ENCODE results near the gene ZNF497. TPM values are rescaled to one million over a fixed set of nuclear protein-coding genes. Genes with fewer than 3 reads are reported as not detected.
A peak's percentile ranks its signal among the peaks of the same experiment; 100 is the strongest.

ZNF497 gene
- total and polyA plus RNA-seq, 8 donors = 0.76 to 4.4 (median 3.1) TPM

GRCh38 chr19:58355908-58356765 lies 6.4 kb downstream of the ZNF497 start:
- intact Hi-C loops (cut with DNase I) = no loop called here
- no peaks in the 10 kb centered on the region for H3K9me3 ChIP-seq
- peak overlapping the region; percentile 19 to 23 for H3K4me3 ChIP-seq
- peak in 2 of 4 donors; percentile 25 to 72 for DNase-seq
- no peaks in the 10 kb centered on the region for H3K36me3 ChIP-seq
- ATAC-seq = peak; percentile 20
- no peak overlapping the region for H3K27ac ChIP-seq
- TF ChIP-seq, protein P1, sequence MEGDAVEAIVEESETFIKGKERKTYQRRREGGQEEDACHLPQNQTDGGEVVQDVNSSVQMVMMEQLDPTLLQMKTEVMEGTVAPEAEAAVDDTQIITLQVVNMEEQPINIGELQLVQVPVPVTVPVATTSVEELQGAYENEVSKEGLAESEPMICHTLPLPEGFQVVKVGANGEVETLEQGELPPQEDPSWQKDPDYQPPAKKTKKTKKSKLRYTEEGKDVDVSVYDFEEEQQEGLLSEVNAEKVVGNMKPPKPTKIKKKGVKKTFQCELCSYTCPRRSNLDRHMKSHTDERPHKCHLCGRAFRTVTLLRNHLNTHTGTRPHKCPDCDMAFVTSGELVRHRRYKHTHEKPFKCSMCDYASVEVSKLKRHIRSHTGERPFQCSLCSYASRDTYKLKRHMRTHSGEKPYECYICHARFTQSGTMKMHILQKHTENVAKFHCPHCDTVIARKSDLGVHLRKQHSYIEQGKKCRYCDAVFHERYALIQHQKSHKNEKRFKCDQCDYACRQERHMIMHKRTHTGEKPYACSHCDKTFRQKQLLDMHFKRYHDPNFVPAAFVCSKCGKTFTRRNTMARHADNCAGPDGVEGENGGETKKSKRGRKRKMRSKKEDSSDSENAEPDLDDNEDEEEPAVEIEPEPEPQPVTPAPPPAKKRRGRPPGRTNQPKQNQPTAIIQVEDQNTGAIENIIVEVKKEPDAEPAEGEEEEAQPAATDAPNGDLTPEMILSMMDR (IDR thresholded peaks at IDR 0.05) = no peak
- peaks cover 0 to 16% of the 10 kb centered on the region in 2 donors for H3K4me1 ChIP-seq
- peaks cover 21 to 67% of the 10 kb centered on the region in 2 donors for H3K27me3 ChIP-seq

DNA sequence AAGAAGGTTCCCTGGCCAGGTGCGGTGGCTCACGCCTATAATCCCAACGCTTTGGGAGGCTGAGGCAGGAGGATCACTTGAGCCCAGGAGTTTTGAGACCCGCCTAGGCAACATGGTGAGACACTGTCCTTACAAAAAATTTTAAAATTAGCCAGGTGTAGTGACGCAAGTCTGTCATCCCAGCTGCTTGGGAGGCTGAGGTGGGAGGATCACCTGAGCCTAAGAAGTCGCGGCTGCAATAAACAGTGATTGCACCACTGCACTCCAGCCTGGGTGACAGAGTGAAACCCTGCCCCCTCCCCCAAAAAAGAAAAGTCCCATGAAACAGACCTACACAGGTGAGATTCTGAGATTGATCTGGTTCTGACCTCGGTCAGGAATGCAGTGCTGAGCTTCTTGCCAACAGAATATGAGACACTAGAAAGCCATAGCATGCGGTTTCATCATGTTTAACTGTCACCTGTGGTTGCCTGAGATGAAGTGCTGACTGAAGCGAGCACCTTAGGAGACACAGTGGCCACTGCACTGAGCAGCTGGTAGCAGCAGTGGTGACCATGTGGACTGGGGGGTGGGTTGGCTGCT lies 7.2 kb downstream of the ZNF497 start:
- intact Hi-C loops (cut with DNase I) = no loop called here
- peaks cover 0 to 16% of the 10 kb centered on the region in 2 donors for H3K4me1 ChIP-seq
- H3K4me3 ChIP-seq = no peak overlapping the region
- no peak for ATAC-seq
- H3K36me3 ChIP-seq = peaks cover 0 to 1% of the 10 kb centered on the region in 2 donors
- DNase-seq = no peak
- no peaks in the 10 kb centered on the region for H3K9me3 ChIP-seq
- TF ChIP-seq, protein P1 (IDR thresholded peaks at IDR 0.05) = no peak
- peaks cover 22 to 75% of the 10 kb centered on the region in 2 donors for H3K27me3 ChIP-seq
- H3K27ac ChIP-seq = no peak overlapping the region

DNA sequence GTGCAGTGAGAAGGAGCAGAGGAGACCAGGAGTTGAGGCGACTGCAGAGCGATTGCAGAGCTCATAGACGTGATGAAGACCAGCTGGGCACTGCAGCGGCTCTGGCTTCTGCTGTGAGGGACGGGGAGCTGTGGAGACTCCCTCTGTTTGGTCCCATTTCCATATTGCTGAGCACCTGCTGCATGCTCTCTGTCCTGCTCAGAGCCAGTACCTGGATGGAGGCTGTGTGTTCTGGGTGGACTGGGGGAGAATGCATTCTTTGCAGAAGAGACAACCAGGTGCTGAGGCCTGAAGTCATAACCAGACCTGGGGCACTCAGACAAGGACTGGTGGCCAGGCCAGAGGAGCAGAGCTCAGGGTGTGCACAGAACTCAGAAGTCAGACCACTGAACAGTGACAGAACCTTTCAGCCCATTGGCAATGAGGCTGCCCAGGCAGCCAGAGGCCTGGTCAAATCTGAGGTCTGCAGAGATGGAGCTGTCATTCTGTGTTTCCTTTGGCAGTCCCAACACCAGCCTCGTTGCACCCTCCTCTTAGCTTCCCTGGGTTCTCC lies 8.0 kb downstream of the ZNF497 start:
- intact Hi-C loops (cut with DNase I) = no loop called here
- H3K36me3 ChIP-seq = peaks cover 0 to 5% of the 10 kb centered on the region in 2 donors
- H3K27me3 ChIP-seq = peaks cover 29 to 82% of the 10 kb centered on the region in 2 donors
- ATAC-seq = no peak
- DNase-seq = no peak
- peaks cover 0 to 23% of the 10 kb centered on the region in 2 donors for H3K4me1 ChIP-seq
- no peak overlapping the region for H3K27ac ChIP-seq
- no peak overlapping the region for H3K4me3 ChIP-seq
- no peaks in the 10 kb centered on the region for H3K9me3 ChIP-seq
- TF ChIP-seq, protein P1 (IDR thresholded peaks at IDR 0.05) = no peak

DNA sequence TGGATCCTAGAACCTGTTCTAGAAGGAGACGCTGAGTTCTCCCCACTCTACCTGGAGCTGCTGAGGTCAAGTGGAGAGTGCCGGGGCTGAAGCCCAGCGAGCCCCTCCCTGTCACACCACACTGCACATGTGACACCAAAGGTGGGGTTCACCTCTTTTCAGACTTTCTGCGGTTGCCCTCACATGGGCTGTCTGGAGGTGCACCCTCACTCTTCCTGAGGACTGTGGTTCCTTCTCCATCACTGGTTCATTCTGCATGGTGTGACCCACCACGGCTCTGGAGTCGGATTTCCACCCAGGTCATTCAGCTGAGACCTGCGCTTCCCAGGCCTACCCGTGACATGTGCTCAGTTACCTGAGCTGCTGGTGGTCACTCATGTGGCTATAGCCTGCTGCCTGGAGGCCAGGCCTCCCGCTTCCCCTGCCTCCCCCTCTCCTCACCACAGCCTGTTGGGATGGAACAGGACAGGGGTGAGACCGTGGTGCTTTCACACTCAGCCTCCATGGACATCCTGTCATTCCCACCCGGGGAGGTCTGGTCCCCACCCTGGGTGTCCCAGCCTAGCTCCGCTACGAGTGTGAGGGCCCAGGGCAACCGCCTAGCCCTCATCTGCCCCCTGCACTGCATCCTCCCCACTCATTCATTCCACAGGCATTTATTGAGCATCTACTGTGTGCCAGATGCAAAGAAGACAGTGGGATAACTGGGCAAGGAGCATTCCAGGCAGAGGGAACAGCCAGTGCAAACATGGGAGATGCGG lies 8.7 kb downstream of the ZNF497 start:
- ATAC-seq (no peak), DNase-seq (no peak)
- Histone ChIP-seq H3K27ac (no peak overlapping the region), H3K36me3 (peaks cover 0 to 5% of the 10 kb centered on the region in 2 donors), H3K27me3 (peaks cover 31 to 89% of the 10 kb centered on the region in 2 donors), H3K9me3 (no peaks in the 10 kb centered on the region), H3K4me3 (no peak overlapping the region), H3K4me1 (peaks cover 0 to 26% of the 10 kb centered on the region in 2 donors)
- TF ChIP-seq, protein P1 (IDR thresholded peaks at IDR 0.05) = no peak
- intact Hi-C loops (cut with DNase I) = no loop called here
